ENCODE data around the gene C5orf46.
A peak's percentile ranks its signal among the peaks of the same experiment; 100 is the strongest.

Gene C5orf46

GRCh38 chr5:147857302-147858129 lies 48.8 kb downstream of the C5orf46 start:
- DNase-seq = peak; percentile 47

DNA sequence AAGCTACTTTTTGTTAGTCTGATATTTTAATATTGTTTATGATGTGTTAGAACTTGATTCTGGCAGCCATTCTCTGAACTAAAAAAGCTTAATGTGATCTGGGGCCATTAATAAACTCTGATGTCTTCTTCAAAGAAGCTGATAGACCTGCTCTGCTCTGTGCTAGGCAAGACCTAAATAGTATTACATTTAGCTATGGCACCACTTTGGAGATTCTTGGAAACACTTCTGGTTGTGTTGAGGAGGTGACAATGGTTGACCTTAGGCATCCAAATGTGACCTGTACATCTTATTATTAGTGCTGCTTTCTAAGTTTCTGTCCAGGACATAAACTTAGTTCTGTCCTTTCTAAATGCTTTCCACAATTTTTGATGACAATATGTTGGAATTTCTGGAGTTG lies 49.5 kb downstream of the C5orf46 start:
- DNase-seq = no peak

DNA sequence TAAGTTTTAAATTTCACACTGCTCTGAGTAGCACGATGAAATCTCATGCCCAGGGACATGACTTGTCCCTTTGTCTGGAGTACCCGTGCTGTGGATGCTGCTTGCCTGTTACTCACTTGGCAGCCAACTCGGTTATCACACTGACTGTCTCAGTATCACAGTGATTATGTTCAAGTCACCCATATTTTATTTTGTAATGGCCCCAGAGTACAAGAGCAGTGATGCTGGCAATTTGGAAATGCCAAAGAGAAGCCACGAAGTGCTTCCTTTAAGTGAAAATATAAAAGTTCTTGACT lies 50.6 kb downstream of the C5orf46 start:
- no peak for DNase-seq

- no peak for DNase-seq
Measured at GRCh38 chr5:147854894-147855773, 51.2 kb downstream of the C5orf46 start.

- DNase-seq = no peak
Measured at GRCh38 chr5:147854331-147854730, 52.0 kb downstream of the C5orf46 start.

DNA sequence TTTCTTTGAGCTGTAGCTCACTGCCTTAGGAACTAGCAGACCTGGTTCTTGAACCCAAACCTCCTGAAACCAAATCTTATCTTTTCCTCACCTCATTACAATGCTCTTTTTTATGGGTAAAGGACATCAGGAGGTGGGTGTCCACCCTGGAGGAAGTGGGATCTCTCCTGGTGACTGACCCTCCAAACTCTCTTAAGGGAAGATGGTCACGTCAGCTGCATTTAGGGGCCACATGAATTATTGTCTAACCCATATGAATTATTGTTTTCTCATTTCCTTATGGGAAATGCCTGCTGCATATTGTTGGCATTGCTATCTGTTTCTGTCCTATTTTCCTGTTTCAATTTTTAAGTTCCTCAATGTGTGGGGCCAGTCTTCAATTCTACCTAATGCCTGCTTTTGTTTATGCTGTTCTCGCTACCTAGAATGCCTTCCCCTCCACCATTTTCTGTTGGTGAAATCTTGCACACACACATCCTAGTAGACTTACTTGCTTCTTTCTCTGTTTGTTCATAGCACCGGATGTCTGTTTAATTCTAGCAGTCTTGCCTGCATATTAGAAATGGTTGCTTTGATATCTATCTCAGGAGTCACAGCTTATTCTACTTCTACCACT lies 52.9 kb downstream of the C5orf46 start:
- no peak for DNase-seq

DNA sequence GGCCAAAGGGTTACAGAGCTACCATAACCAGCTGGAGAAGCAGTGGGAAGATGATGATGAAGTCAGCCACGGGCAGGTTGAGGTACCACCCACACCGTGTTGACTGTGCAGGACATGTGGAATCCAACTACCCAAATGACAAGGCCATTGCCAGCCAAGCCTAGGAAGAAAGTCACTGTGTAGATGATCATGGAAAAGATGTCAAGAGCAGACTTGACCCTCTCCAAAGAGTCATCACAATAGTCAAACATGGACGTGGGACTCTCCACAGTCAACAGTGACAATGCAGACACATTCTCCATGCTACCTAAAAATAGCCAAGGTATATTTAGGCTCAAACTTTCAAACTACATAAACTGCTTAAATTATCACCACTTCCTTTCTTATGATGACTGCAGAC lies 54.0 kb downstream of the C5orf46 start:
- DNase-seq = no peak

- no peak for DNase-seq
Measured at GRCh38 chr5:147851578-147851977, 54.8 kb downstream of the C5orf46 start.

- no peak for DNase-seq
Measured at GRCh38 chr5:147849226-147849625, 57.1 kb downstream of the C5orf46 start.

DNA sequence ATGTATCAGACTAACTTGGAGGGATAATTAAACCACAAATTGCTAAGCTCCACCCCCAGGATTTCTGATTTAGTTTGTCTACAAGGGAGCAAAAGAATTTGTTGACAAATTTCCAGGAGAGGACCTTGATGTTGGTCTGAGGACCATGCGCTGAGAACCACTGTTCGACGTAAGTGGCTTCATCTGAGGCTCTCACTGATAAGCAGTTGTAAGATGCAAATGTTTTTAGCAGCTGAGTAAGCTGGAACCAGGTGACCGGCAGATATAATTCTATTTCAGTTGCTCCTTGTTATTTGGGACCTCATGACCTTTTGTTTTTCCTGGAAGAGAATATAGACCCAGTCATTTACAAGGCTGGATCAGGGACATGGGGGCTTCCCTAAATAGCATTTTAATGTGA lies 60.7 kb downstream of the C5orf46 start:
- DNase-seq = no peak

DNA sequence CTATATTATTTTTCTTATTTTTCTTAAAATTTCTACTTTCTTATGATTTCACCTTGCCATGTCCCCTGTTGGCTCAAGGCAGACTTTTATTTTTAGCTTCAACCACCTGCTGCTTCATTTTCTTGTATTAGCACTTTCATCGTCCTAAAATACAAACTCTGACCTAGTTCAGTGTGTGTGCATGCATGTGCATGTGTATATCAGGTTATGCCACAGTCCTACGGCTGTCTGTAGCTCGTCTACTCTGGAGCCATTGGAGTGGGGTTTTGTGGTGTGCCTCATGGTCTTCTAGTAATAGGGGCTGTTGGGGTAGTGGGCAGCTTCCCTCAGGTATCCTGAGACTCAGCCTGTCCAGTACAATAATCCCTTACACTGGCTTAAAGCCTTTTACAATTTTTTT lies 61.5 kb downstream of the C5orf46 start:
- DNase-seq = no peak

DNA sequence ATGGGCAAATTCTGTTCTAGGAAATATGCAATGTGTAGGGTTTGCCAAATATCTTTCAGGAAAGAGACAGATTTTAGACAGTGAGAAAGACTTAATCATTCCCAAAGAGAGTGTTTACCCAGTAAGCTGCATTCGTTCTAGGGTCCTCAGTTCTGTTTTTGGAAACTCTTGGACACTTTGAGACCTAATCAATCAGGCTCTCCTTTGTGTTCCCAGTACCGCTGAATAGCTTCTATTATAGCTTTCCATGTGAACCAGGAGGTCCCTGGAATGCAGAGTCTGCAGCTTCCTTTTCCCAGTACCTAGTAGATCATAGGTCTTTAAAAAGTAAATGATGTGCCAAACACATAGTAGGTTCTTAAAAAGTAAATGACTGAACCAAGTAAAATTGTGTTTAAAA lies 63.5 kb downstream of the C5orf46 start:
- no peak for DNase-seq

All from CD4-positive, alpha-beta T cell treated with Interleukin-21 for 1 hour (primary cell).